Loucy (cell line): ENCODE results near the gene TMED8.

Experiments
- EZH2phosphoT487 ChIP-seq: fragments of 200-600 bp; IDR thresholded peaks from 2 replicates; pipeline ENCODE4 v1.6.1; 2018; ENCODE audit warnings: antibody characterized with exemption, mild to moderate bottlenecking, moderate library complexity, borderline replicate concordance
- TF ChIP-seq, protein P1 (sequence below): fragments of 200-600 bp; sonication (generic); conservative IDR thresholded peaks from 2 replicates; pipeline ENCODE4 v1.5.1; 2014; ENCODE audit warnings: mild to moderate bottlenecking, antibody characterized with exemption, low read length

DNA sequence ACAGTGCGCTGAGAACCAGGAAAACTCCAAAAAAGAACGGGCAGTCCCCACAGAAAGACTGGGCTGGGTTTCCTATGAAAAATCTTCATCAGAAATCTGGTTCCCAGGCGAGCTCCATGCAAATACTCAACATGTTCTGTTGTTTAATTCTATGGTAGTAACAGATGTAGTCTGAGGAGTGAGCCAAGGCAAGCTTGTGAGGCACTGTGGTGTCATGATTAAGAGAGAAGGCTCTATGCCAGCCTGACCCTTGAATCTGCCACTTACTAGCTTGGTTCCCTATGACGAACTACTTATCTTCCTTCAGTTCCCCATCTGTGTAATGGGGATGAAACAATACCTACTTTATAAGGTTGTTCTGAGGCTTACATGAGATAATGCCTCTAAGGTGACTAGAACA is 66.9 kb downstream of the TMED8 start:
- TF ChIP-seq, protein P1, sequence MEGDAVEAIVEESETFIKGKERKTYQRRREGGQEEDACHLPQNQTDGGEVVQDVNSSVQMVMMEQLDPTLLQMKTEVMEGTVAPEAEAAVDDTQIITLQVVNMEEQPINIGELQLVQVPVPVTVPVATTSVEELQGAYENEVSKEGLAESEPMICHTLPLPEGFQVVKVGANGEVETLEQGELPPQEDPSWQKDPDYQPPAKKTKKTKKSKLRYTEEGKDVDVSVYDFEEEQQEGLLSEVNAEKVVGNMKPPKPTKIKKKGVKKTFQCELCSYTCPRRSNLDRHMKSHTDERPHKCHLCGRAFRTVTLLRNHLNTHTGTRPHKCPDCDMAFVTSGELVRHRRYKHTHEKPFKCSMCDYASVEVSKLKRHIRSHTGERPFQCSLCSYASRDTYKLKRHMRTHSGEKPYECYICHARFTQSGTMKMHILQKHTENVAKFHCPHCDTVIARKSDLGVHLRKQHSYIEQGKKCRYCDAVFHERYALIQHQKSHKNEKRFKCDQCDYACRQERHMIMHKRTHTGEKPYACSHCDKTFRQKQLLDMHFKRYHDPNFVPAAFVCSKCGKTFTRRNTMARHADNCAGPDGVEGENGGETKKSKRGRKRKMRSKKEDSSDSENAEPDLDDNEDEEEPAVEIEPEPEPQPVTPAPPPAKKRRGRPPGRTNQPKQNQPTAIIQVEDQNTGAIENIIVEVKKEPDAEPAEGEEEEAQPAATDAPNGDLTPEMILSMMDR: no peak
- TF ChIP-seq EZH2phosphoT487: no peak
